RCC 7860 (cell line): ENCODE measurements around the gene NRIP1.

Source experiments
- DNase-seq: peaks from one replicate; pipeline ENCODE4 v3.0.0-alpha.2; 2015; ENCODE audit warnings: low spot score
- FAIRE-seq: peaks from 2 replicates; lab custom pipeline; 2012; peaks lifted over from hg19 to GRCh38; lab: Jason Lieb, UNC

NRIP1 gene

GRCh38 chr21:15071009-15071408 lies 6.2 kb upstream of the NRIP1 start:
- FAIRE-seq, result no peak
- no peak for DNase-seq

GRCh38 chr21:15066123-15066575 lies 1.3 kb upstream of the NRIP1 start:
- FAIRE-seq (no peak), DNase-seq (no peak)

GRCh38 chr21:15065392-15066122 lies 757 bp upstream of the NRIP1 start:
- FAIRE-seq (peak; percentile 25), DNase-seq (peak; percentile 61)

- DNase-seq (peak; percentile 26), FAIRE-seq (no peak)
These were observed 805 bp downstream of the NRIP1 start for GRCh38 chr21:15063814-15064575.

GRCh38 chr21:15063081-15063813 lies 1.6 kb downstream of the NRIP1 start:
- DNase-seq, result peak; percentile 42
- peak; percentile 24 for FAIRE-seq

- peak; percentile 25 for DNase-seq
- FAIRE-seq, result peak; percentile 66
These were observed 2.2 kb downstream of the NRIP1 start for GRCh38 chr21:15062606-15062965.

GRCh38 chr21:15061747-15062605 lies 2.8 kb downstream of the NRIP1 start:
- no peak for DNase-seq
- FAIRE-seq, result peak; percentile 29

GRCh38 chr21:15061279-15061678 lies 3.5 kb downstream of the NRIP1 start:
- FAIRE-seq (no peak), DNase-seq (no peak)

GRCh38 chr21:15060543-15061175 lies 4.1 kb downstream of the NRIP1 start:
- FAIRE-seq (peak; percentile 42), DNase-seq (peak; percentile 38)

- FAIRE-seq, result no peak
- no peak for DNase-seq
These were observed 5.4 kb downstream of the NRIP1 start for GRCh38 chr21:15059397-15059796.

GRCh38 chr21:15058854-15059263 lies 5.9 kb downstream of the NRIP1 start:
- FAIRE-seq, result peak; percentile 96
- peak; percentile 78 for DNase-seq

- peak; percentile 16 for FAIRE-seq
- DNase-seq, result peak; percentile 28
These were observed 7.5 kb downstream of the NRIP1 start for GRCh38 chr21:15057285-15057684.

- FAIRE-seq (no peak), DNase-seq (no peak)
These were observed 10.1 kb downstream of the NRIP1 start for GRCh38 chr21:15054606-15055239.

GRCh38 chr21:15054089-15054488 lies 10.7 kb downstream of the NRIP1 start:
- FAIRE-seq (no peak), DNase-seq (no peak)

- DNase-seq, result no peak
- FAIRE-seq, result no peak
These were observed 11.3 kb downstream of the NRIP1 start for GRCh38 chr21:15053500-15053899.

- FAIRE-seq (no peak), DNase-seq (peak; percentile 11)
These were observed 12.4 kb downstream of the NRIP1 start for GRCh38 chr21:15052459-15052763.

- FAIRE-seq, result peak; percentile 96
- DNase-seq, result peak; percentile 59
These were observed 12.9 kb downstream of the NRIP1 start for GRCh38 chr21:15051644-15052458.

- FAIRE-seq, result no peak
- DNase-seq, result no peak
These were observed 14.0 kb downstream of the NRIP1 start for GRCh38 chr21:15050568-15051377.
